Neural cell (in vitro differentiated cells): ENCODE data around the gene CT47C1. TPM values are rescaled to one million over a fixed set of nuclear protein-coding genes. Genes with fewer than 3 reads are reported as not detected.
"Not testable (repeated sequence)": the region's sequence is repeated elsewhere in the genome, so short reads cannot be mapped to it uniquely, and the experiment has no call there.

Experiments used
- H2AFZ ChIP-seq: fragments of 200-600, 300-800 bp; sonication (generic), shearing (Covaris generic); 2 replicates; pipeline ENCODE4 v1.6.0; 2014; ENCODE audit warnings: low read depth, mild to moderate bottlenecking, antibody characterized with exemption, low read length, moderate library complexity
- H3F3A ChIP-seq: fragments of 200-600 bp; shearing (Covaris generic); 2 replicates; pipeline ENCODE4 v1.6.1; 2016; ENCODE audit warnings: mild to moderate bottlenecking, moderate library complexity, mixed read lengths, antibody characterized with exemption, low read length; ENCODE audit not compliant: insufficient read depth, poor library complexity, severe bottlenecking
- H3K27ac ChIP-seq: fragments of 200-600, 300-800 bp; sonication (generic), shearing (Covaris generic); 2 replicates; pipeline ENCODE4 v1.5.1; 2014; ENCODE audit warnings: mild to moderate bottlenecking, low read length, moderate library complexity
- H3K27me3 ChIP-seq: fragments of 300-800, 200-600 bp; sonication (generic), shearing (Covaris generic); 2 replicates; pipeline ENCODE4 v1.6.0; 2014; ENCODE audit warnings: mild to moderate bottlenecking, low read depth, low read length, moderate library complexity; ENCODE audit not compliant: insufficient read depth
- H3K36me3 ChIP-seq: fragments of 300-800, 200-600 bp; sonication (generic), shearing (Covaris generic); 2 replicates; pipeline ENCODE4 v1.5.1; 2014; ENCODE audit warnings: mild to moderate bottlenecking, antibody characterized with exemption, low read length, moderate library complexity; ENCODE audit not compliant: insufficient read depth
- H3K4me2 ChIP-seq: fragments of 300-800, 200-600 bp; sonication (generic), shearing (Covaris generic); 2 replicates; pipeline ENCODE4 v1.6.0; 2014; ENCODE audit warnings: mild to moderate bottlenecking, low read length
- H3K4me3 ChIP-seq: fragments of 300-800, 200-600 bp; sonication (generic), shearing (Covaris generic); 2 replicates; pipeline ENCODE4 v1.5.1; 2014; ENCODE audit warnings: mild to moderate bottlenecking, low read length, moderate library complexity
- H3K79me2 ChIP-seq: fragments of 200-600 bp; shearing (Covaris generic); replicated peaks from 2 replicates; pipeline ENCODE4 v1.6.0; 2014; ENCODE audit warnings: mild to moderate bottlenecking, low read length, moderate library complexity; ENCODE audit not compliant: insufficient read depth
- H3K9ac ChIP-seq: fragments of 300-800, 200-600 bp; sonication (generic), shearing (Covaris generic); 2 replicates; pipeline ENCODE4 v1.6.1; 2016; ENCODE audit warnings: mild to moderate bottlenecking, low read length, mixed read lengths
- H3K9me2 ChIP-seq: fragments of 200-600 bp; shearing (Covaris generic); 2 replicates; pipeline ENCODE4 v1.6.1; 2016; ENCODE audit warnings: mild to moderate bottlenecking, low read length, mixed read lengths; ENCODE audit not compliant: insufficient read depth
- H3K9me3 ChIP-seq: fragments of 200-600, 300-800 bp; sonication (generic), shearing (Covaris generic); 2 replicates; pipeline ENCODE4 v1.6.1; 2016; ENCODE audit warnings: mild to moderate bottlenecking, mixed run types, low read length, moderate library complexity, mixed read lengths
- H4K20me1 ChIP-seq: fragments of 200-600 bp; shearing (Covaris generic); 2 replicates; pipeline ENCODE4 v1.6.1; 2016; ENCODE audit warnings: mild to moderate bottlenecking, mixed run types; ENCODE audit not compliant: insufficient read depth
- EP300 ChIP-seq: fragments of 450-650 bp; conservative IDR thresholded peaks from 2 replicates; pipeline ENCODE4 v1.6.1; 2014; ENCODE audit warnings: antibody characterized with exemption, mild to moderate bottlenecking, moderate library complexity; ENCODE audit not compliant: poor library complexity, severe bottlenecking
- EZH2 ChIP-seq: fragments of 200-600, 300-800 bp; shearing (Covaris generic), sonication (generic); IDR thresholded peaks from 2 replicates; pipeline ENCODE4 v1.6.1; 2014; ENCODE audit warnings: antibody characterized with exemption, low read length, borderline replicate concordance, mild to moderate bottlenecking; ENCODE audit not compliant: insufficient read depth, poor library complexity, severe bottlenecking
- MXI1 ChIP-seq: fragments of 450-650 bp; conservative IDR thresholded peaks from 2 replicates; pipeline ENCODE4 v1.6.1; 2014; ENCODE audit warnings: antibody characterized with exemption, mild to moderate bottlenecking; ENCODE audit not compliant: poor library complexity, severe bottlenecking
- POLR2AphosphoS5 ChIP-seq: IDR thresholded peaks from 2 replicates; pipeline ENCODE4 v1.6.1; 2012
- RAD21 ChIP-seq: fragments of 450-650 bp; conservative IDR thresholded peaks from 2 replicates; pipeline ENCODE4 v1.6.1; 2014; ENCODE audit warnings: antibody characterized with exemption, mild to moderate bottlenecking, moderate library complexity
- SMC3 ChIP-seq: fragments of 450-650 bp; conservative IDR thresholded peaks from 2 replicates; pipeline ENCODE4 v1.6.1; 2014; ENCODE audit warnings: antibody characterized with exemption, mild to moderate bottlenecking, moderate library complexity; ENCODE audit not compliant: poor library complexity
- TAF1 ChIP-seq: IDR thresholded peaks from 2 replicates; pipeline ENCODE4 v1.6.1; 2012; ENCODE audit warnings: low read depth
- polyA minus RNA-seq: library from RNA; depleted of rRNA, polyadenylated mRNA; stranded (reverse); fragments of >200 nt; gene quantifications from 2 replicates; pipeline ENCODE4 v1.2.3, GENCODE V29; 2014
- polyA plus RNA-seq: library from polyadenylated mRNA; depleted of rRNA; stranded (reverse); fragments of >200 nt; gene quantifications from 2 replicates; pipeline ENCODE4 v1.2.3, GENCODE V29; 2014
- TF ChIP-seq, protein P1 (sequence below): IDR thresholded peaks from 2 replicates; pipeline ENCODE4 v1.6.1; 2012; ENCODE audit warnings: borderline replicate concordance
- TF ChIP-seq, protein P2 (sequence below): fragments of 450-650 bp; IDR thresholded peaks from 2 replicates; pipeline ENCODE4 v1.5.1; 2014; ENCODE audit warnings: antibody characterized with exemption, mild to moderate bottlenecking, moderate library complexity; ENCODE audit not compliant: poor library complexity, severe bottlenecking

Gene CT47C1
- polyA plus RNA-seq: not detected in 2 replicates
- polyA minus RNA-seq: not detected in 2 replicates

DNA sequence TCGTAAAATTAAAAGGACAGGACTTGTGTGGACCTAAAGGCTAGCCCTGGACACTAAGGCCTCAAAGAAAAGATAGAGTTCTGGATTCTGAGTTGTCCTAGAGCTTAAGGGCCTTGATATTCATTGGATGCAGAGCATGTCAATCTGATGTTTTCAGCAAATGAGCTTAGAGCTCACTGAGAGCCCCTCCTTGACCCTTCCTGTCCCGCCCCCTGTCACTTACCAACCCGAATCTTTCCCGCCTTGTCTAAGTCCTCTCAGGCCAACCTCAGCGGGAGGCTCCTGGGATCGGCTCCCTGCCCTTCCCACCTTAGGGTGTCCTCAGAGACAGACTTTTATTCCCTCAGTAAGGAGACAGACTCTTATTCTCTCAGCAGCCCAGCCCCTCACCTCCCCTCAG, at the start of gene CT47C1:
Gene CT47C1 (plus strand): TSS at position 250 of the 400 bp plus-strand sequence. CDS start 233 bp downstream, outside the sequence.
- no peak within 1 kb of the TSS for H3K4me3 ChIP-seq
- no peak within 1 kb of the TSS for H3K4me2 ChIP-seq
- no peak within 1 kb of the TSS for H3K27ac ChIP-seq
- no peak within 1 kb of the TSS for H3K9ac ChIP-seq
- no peaks in the 10 kb centered on the region for H3F3A ChIP-seq
- no peaks in the 10 kb centered on the region for H4K20me1 ChIP-seq
- H3K79me2 ChIP-seq: no peaks in the 10 kb centered on the region
- no peaks in the 10 kb centered on the region for H3K36me3 ChIP-seq
- TF ChIP-seq EP300 (no peak), RAD21 (no peak), SMC3 (no peak), MXI1 (no peak), POLR2AphosphoS5 (no peak), EZH2 (no peak), TAF1 (no peak)
- TF ChIP-seq, protein P1, sequence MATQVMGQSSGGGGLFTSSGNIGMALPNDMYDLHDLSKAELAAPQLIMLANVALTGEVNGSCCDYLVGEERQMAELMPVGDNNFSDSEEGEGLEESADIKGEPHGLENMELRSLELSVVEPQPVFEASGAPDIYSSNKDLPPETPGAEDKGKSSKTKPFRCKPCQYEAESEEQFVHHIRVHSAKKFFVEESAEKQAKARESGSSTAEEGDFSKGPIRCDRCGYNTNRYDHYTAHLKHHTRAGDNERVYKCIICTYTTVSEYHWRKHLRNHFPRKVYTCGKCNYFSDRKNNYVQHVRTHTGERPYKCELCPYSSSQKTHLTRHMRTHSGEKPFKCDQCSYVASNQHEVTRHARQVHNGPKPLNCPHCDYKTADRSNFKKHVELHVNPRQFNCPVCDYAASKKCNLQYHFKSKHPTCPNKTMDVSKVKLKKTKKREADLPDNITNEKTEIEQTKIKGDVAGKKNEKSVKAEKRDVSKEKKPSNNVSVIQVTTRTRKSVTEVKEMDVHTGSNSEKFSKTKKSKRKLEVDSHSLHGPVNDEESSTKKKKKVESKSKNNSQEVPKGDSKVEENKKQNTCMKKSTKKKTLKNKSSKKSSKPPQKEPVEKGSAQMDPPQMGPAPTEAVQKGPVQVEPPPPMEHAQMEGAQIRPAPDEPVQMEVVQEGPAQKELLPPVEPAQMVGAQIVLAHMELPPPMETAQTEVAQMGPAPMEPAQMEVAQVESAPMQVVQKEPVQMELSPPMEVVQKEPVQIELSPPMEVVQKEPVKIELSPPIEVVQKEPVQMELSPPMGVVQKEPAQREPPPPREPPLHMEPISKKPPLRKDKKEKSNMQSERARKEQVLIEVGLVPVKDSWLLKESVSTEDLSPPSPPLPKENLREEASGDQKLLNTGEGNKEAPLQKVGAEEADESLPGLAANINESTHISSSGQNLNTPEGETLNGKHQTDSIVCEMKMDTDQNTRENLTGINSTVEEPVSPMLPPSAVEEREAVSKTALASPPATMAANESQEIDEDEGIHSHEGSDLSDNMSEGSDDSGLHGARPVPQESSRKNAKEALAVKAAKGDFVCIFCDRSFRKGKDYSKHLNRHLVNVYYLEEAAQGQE: no peak
- TF ChIP-seq, protein P2, sequence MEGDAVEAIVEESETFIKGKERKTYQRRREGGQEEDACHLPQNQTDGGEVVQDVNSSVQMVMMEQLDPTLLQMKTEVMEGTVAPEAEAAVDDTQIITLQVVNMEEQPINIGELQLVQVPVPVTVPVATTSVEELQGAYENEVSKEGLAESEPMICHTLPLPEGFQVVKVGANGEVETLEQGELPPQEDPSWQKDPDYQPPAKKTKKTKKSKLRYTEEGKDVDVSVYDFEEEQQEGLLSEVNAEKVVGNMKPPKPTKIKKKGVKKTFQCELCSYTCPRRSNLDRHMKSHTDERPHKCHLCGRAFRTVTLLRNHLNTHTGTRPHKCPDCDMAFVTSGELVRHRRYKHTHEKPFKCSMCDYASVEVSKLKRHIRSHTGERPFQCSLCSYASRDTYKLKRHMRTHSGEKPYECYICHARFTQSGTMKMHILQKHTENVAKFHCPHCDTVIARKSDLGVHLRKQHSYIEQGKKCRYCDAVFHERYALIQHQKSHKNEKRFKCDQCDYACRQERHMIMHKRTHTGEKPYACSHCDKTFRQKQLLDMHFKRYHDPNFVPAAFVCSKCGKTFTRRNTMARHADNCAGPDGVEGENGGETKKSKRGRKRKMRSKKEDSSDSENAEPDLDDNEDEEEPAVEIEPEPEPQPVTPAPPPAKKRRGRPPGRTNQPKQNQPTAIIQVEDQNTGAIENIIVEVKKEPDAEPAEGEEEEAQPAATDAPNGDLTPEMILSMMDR: no peak
- H3K9me3 ChIP-seq: no peaks in the 10 kb centered on the region
- H2AFZ ChIP-seq: no peak within 1 kb of the TSS
- no peaks in the 10 kb centered on the region for H3K27me3 ChIP-seq
- no peaks in the 10 kb centered on the region for H3K9me2 ChIP-seq

DNA sequence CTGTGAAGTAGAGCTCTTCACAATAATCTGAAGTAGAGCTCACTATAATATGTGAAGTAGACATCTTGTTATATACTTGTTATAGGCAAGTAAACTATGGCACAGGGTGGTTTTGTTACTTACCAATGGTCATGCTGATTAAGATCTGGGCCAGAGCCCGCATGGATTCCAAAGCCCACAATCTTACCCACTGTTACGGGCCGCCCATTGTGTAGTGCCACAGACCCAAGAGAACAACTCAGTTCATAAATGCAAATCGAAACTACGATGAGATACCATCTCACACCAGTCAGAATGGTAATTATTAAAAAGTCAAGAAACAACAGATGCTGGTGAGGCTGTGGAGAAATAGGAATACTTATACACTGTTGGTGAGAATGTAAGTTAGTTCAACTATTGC, 46.9 kb upstream of the CT47C1 start:
- no peaks in the 10 kb centered on the region for H3K36me3 ChIP-seq
- no peaks in the 10 kb centered on the region for H3F3A ChIP-seq
- H3K79me2 ChIP-seq: no peaks in the 10 kb centered on the region
- TF ChIP-seq SMC3: no peak
- TF ChIP-seq, protein P2: no peak
- TF ChIP-seq, protein P1: no peak
- no peak for TF ChIP-seq POLR2AphosphoS5
- TF ChIP-seq RAD21: no peak
- TF ChIP-seq MXI1: no peak
- H3K9me3 ChIP-seq: no peaks in the 10 kb centered on the region
- H3K4me3 ChIP-seq: no peak overlapping the region
- no peak overlapping the region for H3K4me2 ChIP-seq
- H3K27ac ChIP-seq: no peak overlapping the region
- no peaks in the 10 kb centered on the region for H4K20me1 ChIP-seq
- H3K9ac ChIP-seq: no peak overlapping the region
- H2AFZ ChIP-seq: no peak overlapping the region
- H3K27me3 ChIP-seq: no peaks in the 10 kb centered on the region
- no peaks in the 10 kb centered on the region for H3K9me2 ChIP-seq

DNA sequence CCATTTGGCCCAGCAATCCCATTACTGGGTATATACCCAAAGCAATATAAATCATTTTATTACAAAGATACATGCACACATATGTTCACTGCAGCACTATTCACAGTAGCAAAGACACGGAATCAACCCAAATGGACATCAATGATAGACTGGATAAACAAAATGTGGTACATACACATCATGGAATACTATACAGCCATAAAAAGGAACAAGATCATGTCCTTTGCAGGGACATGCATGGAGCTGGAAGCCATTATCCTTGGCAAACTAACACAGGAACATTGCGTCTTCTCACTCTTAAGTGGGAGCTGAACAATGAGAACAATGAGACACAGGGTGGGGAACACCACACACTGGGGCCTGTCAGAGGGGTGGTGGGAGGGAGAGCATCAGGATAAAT, 46.4 kb upstream of the CT47C1 start:
- not testable (repeated sequence) for H3K4me3 ChIP-seq, H2AFZ ChIP-seq, H3K79me2 ChIP-seq, H3K9ac ChIP-seq, H3F3A ChIP-seq, H3K9me3 ChIP-seq, H3K36me3 ChIP-seq, H3K27me3 ChIP-seq, H3K4me2 ChIP-seq, H3K27ac ChIP-seq, H3K9me2 ChIP-seq, H4K20me1 ChIP-seq
